Astrocyte of the cerebellum (primary cell): ENCODE data around the gene ZNF324.
"Not testable (repeated sequence)": the region's sequence is repeated elsewhere in the genome, so short reads cannot be mapped to it uniquely, and the experiment has no call there.

Experiments
- DNase-seq: peaks from one replicate; pipeline ENCODE4 v3.0.0-alpha.2; 2011; ENCODE audit warnings: low read depth
- H3K4me3 ChIP-seq: 2 replicates; pipeline ENCODE4 v1.5.1; 2011; ENCODE audit warnings: mild to moderate bottlenecking, low read depth, low read length, moderate library complexity
- CTCF ChIP-seq: IDR thresholded peaks from 2 replicates; pipeline ENCODE4 v1.5.1; 2012; ENCODE audit warnings: low read length, low read depth, moderate library complexity, mild to moderate bottlenecking; ENCODE audit errors: missing control alignments
- in situ Hi-C: cut with HindIII; loops from 2 replicates; pipeline ENCODE4 v1.10.0; 2017; ENCODE audit warnings: low sequenced_read_pairs

The ZNF324 gene

DNA sequence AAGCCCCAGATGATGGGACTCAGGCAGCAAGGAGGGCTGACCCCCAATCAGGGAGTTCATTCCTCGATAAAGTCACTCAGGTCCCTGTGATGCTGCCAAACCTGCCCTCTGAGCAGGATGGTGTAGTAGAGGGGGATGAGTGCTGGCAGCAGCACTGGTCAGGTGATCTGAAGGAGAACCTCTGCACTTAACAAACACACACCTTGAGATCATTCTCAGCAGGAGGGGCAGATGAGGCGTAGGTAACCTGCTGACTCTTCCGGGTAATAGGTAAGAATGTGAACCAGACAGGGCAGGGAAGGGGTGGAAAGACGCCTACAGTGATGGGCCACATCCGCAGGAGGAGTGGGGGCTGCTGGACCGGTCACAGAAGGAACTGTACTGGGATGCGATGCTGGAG is 12.4 kb downstream of the ZNF324 start:
- no peak for DNase-seq
- TF ChIP-seq CTCF, result no peak
- in situ Hi-C loops, result no loop called here
- no peak overlapping the region for H3K4me3 ChIP-seq

GRCh38 chr19:58479736-58480480 is 13.0 kb downstream of the ZNF324 start:
- H3K4me3 ChIP-seq, result no peak overlapping the region
- TF ChIP-seq CTCF, result no peak
- in situ Hi-C loops, result no loop called here
- no peak for DNase-seq

DNA sequence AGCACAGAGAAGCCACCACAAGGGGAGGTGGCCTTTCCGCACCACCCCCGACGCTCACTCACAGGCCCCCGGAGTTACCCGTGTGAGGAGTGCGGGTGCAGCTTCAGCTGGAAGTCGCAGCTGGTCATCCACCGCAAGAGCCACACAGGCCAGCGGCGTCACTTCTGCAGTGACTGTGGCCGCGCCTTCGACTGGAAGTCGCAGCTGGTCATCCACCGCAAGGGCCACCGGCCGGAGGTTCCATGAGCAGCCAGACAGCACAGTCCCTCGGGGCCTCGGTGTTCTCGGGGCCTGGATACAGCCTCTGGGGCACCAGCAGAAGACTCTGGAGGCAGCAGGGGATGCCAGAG is 13.6 kb downstream of the ZNF324 start:
- no peak overlapping the region for H3K4me3 ChIP-seq
- DNase-seq, result no peak
- no peak for TF ChIP-seq CTCF
- in situ Hi-C loops, result no loop called here

- in situ Hi-C loops, result no loop called here
- H3K4me3 ChIP-seq, result no peak overlapping the region
- TF ChIP-seq CTCF, result no peak
- DNase-seq, result no peak
These were observed 14.0 kb downstream of the ZNF324 start for GRCh38 chr19:58480831-58481230.

DNA sequence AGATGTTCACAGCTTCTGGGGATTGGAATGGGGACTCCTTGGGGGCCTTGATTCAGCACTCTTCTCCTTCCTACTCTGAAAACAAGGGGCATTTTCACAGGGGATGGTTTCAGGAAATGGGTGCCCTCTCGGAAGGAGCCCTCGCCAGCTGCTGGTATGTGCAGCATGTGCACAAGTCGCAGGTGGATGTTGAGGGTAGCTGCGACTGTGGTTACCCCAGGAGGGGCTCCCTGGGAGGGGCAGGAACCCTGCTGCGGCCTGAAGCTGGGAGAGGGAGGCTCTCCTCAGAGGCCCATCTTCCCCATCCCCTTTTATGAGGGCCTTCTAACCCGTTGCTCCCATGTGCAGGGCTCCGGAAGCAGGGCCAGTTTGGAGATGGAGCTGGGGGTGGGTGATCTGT is 15.5 kb downstream of the ZNF324 start:
- no peak for DNase-seq
- no peak for TF ChIP-seq CTCF
- no peak overlapping the region for H3K4me3 ChIP-seq
- in situ Hi-C loops, result no loop called here

DNA sequence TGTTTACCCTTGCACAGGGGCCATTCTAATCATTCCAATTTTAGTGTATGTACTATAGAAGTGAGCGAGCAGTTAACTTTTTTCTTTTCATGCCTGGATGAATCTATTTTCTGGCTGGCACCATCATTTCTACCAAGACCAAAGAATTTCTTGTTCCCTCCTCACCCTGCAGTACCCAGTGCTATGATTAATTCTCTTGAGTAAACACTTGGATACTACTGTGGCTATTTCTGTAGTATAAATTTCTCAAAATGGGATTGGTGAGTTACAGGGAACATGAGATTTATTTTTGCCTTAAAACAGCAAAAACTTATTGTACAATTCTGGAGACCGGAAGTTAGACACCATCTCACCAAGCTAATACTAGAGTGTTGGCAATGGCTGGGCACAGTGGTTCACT is 16.9 kb downstream of the ZNF324 start:
- no peak for DNase-seq
- in situ Hi-C loops, result no loop called here
- no peak overlapping the region for H3K4me3 ChIP-seq
- no peak for TF ChIP-seq CTCF

- DNase-seq, in situ Hi-C loops, H3K4me3 ChIP-seq: not testable (repeated sequence)
These were observed 17.5 kb downstream of the ZNF324 start for GRCh38 chr19:58484349-58484748.
